SH-SY5Y (cell line): ENCODE results near the gene ZNRF3.

Experiments
- GATA2 ChIP-seq: IDR thresholded peaks from 2 replicates; pipeline ENCODE4 v1.6.1; 2011; ENCODE audit warnings: mild to moderate bottlenecking, low read depth, low read length
- GATA3 ChIP-seq: IDR thresholded peaks from 2 replicates; pipeline ENCODE4 v1.6.1; 2011; ENCODE audit warnings: low read depth, mild to moderate bottlenecking, low read length, moderate library complexity

DNA sequence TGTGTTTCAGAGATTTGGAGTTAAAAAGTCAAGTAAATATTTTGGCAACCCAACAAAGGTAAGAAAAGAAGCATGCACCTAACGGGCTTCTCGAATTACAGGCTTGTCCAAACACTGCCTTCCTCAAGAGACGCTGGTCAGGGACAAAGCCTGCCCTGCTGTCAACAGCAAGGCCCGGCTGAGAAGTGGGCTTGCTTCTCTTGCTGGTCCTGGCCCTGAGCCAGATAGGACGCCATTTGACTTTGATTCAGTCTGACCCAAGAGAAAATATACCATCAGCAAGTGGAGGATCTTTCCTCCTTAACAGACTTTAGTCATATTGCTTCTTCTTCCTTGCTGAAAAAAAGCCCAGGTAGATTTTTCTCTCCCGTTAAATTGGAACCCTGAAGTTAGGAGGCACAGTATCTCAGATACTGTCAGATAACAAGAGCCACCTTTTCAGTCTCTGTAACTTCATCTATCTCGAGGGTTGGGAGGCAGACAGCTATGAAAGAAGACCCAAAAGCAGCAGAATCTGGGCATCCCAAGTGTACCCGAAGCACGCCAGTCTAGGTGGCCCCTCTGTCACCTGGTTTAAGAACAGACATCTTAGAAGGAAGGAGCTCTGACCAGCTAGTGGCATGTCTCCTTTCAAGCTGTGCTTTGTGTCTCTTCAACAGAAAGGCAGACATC lies 120.7 kb downstream of the ZNRF3 start:
- no peak for TF ChIP-seq GATA3
- no peak for TF ChIP-seq GATA2
